ENCODE measurements around the gene RPRD2.
"Not testable (repeated sequence)": the region's sequence is repeated elsewhere in the genome, so short reads cannot be mapped to it uniquely, and the experiment has no call there.

The RPRD2 gene

GRCh38 chr1:150392627-150393026 lies 28.7 kb downstream of the RPRD2 start:
- no peak for DNase-seq

GRCh38 chr1:150395115-150395514 lies 31.2 kb downstream of the RPRD2 start:
- DNase-seq = not testable (repeated sequence)

GRCh38 chr1:150397392-150398032 lies 33.6 kb downstream of the RPRD2 start:
- no peak for DNase-seq

- DNase-seq = no peak
Observed at GRCh38 chr1:150404465-150404864, 40.5 kb downstream of the RPRD2 start.

GRCh38 chr1:150405660-150406059 lies 41.7 kb downstream of the RPRD2 start:
- no peak for DNase-seq

- DNase-seq = no peak
Observed at GRCh38 chr1:150406483-150406882, 42.5 kb downstream of the RPRD2 start.

- no peak for DNase-seq
Observed at GRCh38 chr1:150407330-150407729, 43.4 kb downstream of the RPRD2 start.

- no peak for DNase-seq
Observed at GRCh38 chr1:150408800-150409199, 44.9 kb downstream of the RPRD2 start.

GRCh38 chr1:150409504-150410362 lies 45.8 kb downstream of the RPRD2 start:
- no peak for DNase-seq

GRCh38 chr1:150410582-150411101 lies 46.7 kb downstream of the RPRD2 start:
- no peak for DNase-seq

- DNase-seq = no peak
Observed at GRCh38 chr1:150414592-150414991, 50.6 kb downstream of the RPRD2 start.

GRCh38 chr1:150415800-150416199 lies 51.9 kb downstream of the RPRD2 start:
- DNase-seq = no peak

GRCh38 chr1:150420560-150421265 lies 56.8 kb downstream of the RPRD2 start:
- no peak for DNase-seq

- DNase-seq = no peak
Observed at GRCh38 chr1:150422541-150422940, 58.6 kb downstream of the RPRD2 start.

- no peak for DNase-seq
Observed at GRCh38 chr1:150429805-150430204, 65.9 kb downstream of the RPRD2 start.

GRCh38 chr1:150441121-150441520 lies 77.2 kb downstream of the RPRD2 start:
- no peak for DNase-seq

- DNase-seq = no peak
Observed at GRCh38 chr1:150444232-150444631, 80.3 kb downstream of the RPRD2 start.

GRCh38 chr1:150456146-150456647 lies 92.2 kb downstream of the RPRD2 start:
- DNase-seq = no peak

GRCh38 chr1:150464422-150464826 lies 100.5 kb downstream of the RPRD2 start:
- peak; percentile 54 for DNase-seq

GRCh38 chr1:150466964-150467363 lies 103.0 kb downstream of the RPRD2 start:
- no peak for DNase-seq

GRCh38 chr1:150469291-150469690 lies 105.3 kb downstream of the RPRD2 start:
- DNase-seq = no peak

- DNase-seq = no peak
Observed at GRCh38 chr1:150472601-150473200, 108.8 kb downstream of the RPRD2 start.

- DNase-seq = no peak
Observed at GRCh38 chr1:150473659-150474058, 109.7 kb downstream of the RPRD2 start.

Measured in activated CD4-positive, alpha-beta T cell treated with anti-CD3 and anti-CD28 coated beads for 1 hour (primary cell).